Stimulated activated CD8-positive, alpha-beta memory T cell treated with anti-CD3 and anti-CD28 coated beads, Interleukin-2, amount 100 ng/mL, for 1 hour (primary cell): ENCODE results near the gene PPFIA1.
"Not testable (repeated sequence)": the region's sequence is repeated elsewhere in the genome, so short reads cannot be mapped to it uniquely, and the experiment has no call there.

Source experiments
- DNase-seq, 2 donors: peaks; one replicate each; pipeline ENCODE4 v3.0.0-alpha.2; 2020; ENCODE audit warnings: low read depth in 2 of 2

PPFIA1 gene

GRCh38 chr11:70394211-70394950, 123.9 kb downstream of the PPFIA1 start:
- DNase-seq = no peak

- no peak for DNase-seq
Measured at GRCh38 chr11:70397336-70397982, 127.0 kb downstream of the PPFIA1 start.

- DNase-seq = peak in 1 of 2 donors; percentile 41
Measured at GRCh38 chr11:70397983-70398833, 127.7 kb downstream of the PPFIA1 start, which contains the start of gene CTTN. Gene CTTN, plus strand, starts transcription at chr11:70398529. Its CDS starts 8,769 bp downstream, at chr11:70407298.

- DNase-seq = no peak
Measured at GRCh38 chr11:70398834-70399680, 128.6 kb downstream of the PPFIA1 start.

GRCh38 chr11:70399681-70400112, 129.2 kb downstream of the PPFIA1 start:
- no peak for DNase-seq

GRCh38 chr11:70400643-70401042, 130.2 kb downstream of the PPFIA1 start:
- DNase-seq = no peak

DNA sequence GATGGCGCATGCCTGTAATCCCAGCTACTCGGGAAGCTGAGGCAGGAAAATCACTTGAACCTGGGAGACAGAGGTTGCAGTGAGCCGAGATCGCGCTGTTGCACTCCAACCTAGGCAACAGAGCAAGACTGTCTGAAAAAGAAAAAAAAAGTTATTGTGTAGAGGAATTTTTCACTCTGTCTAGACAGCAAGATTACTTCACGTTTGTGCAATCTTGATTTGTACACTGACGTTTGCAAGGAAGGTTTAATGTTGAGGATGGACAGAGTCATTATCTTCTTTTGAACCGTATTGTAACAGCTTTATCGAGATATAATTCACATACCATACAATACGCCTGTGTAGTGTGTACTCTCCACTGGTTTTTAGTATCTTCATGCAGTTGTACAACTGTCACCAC, 131.5 kb downstream of the PPFIA1 start:
- DNase-seq = no peak

DNA sequence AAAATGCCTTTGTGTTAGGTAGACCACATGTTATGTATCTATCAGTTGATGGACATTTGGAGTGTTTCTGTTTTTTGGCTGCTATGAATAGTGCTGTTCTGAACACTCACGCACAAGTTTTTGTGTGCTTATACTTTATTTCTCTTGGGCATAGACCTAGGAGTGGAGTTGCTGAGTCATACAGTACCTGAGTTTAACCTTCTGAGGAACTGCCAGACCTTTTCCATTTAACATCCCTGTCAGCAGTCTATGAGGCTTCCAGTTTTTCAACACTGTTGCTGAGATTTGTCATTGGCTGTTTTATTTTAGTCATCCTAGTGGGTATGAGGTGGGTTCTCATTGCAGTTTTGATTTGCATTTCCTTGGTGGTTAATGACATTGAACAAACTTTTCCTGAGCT, 132.2 kb downstream of the PPFIA1 start:
- no peak for DNase-seq

GRCh38 chr11:70404244-70404643, 133.8 kb downstream of the PPFIA1 start:
- no peak for DNase-seq

GRCh38 chr11:70405679-70406395, 135.3 kb downstream of the PPFIA1 start:
- DNase-seq = no peak

DNA sequence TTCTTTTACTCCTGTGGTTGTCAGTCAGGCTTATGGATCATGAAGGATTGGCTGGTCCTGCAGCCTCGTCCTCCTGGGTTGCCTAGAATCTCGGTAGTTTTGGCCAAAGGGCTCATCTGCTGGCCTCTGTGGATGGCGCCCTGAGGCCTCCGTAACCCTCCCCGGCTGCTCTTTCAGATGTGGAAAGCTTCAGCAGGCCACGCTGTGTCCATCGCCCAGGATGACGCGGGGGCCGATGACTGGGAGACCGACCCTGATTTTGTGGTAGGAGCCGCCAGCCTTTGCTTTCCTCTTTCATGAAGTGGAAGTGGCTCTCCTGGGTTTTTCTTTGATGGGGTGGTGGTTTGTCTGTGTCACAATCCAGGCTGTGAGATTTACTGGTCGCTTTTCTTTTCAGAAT, 136.6 kb downstream of the PPFIA1 start:
- no peak for DNase-seq

DNA sequence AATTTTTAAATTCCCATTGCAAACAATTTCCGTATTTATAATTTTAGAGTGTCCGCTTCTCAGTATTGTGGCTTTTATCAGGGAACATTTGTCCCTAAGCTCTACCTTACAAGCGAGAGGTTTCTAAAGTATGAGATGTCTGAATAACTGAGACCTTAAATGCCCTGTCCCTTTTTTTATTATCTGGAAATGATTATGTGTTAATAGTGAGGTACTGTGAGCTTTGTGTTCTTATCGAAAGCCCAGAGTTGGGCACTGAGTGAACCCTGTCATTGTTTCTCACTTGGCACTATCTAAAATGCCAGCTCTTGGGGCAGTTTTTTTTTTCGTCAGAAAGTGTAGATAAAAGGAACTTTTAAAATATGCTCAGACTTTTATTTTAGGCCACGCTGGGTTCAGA, 137.3 kb downstream of the PPFIA1 start:
- DNase-seq = no peak

DNA sequence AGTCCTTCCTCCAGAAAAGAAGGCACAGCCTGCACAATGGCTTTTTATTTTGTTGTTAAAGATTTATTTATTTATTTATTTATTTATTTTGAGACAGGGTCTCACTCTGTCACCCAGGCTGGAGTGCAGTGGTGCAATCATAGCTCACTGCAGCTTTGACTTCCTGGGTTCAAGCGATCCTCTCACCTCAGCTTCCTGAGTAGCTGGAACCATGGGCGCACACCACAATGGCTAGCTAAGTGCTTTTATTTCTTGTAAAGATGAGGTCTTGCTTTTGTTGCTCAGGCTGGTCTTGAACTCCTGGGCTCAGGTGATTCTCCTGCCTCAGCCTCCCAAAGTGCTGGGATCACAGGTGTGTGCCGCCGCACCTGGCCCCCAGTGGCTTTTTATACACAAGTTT, 137.8 kb downstream of the PPFIA1 start:
- DNase-seq = not testable (repeated sequence)

DNA sequence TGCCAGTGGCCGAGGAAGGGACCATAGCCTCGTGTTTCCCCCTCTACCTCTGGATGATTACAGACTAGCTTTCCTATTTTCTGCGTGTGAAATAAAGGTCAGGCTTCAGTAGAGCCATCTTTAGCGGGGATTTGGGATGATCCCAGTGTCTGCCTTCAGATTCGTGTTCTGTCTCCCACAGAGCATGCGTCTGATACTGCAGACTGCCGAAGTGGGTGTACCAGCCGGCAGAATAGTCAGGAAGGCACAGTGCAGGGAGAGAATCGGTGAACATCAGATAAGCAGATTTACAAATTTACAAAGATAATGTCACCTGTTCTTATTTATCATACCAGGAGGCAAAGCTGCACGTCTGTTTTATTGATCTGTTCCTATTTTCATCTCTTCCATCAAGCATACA, 138.9 kb downstream of the PPFIA1 start:
- no peak for DNase-seq

DNA sequence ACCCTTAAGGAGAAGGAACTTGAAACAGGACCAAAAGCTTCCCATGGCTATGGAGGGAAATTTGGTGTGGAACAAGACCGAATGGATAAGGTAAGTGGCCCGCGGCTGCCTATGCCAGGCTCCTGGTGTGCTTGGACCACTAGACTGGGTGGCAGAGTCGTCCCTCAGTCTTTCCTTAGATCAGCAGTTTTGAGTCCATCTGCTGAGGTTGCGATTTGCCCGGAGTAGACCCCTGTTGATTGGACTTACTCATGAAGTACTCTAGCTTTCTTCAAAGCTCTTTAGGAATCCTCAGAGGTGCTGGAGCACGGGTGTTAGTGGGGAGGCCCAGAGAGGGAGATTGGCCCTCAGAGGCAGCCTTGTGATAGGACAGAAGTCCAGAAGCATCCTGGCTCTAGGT, 139.4 kb downstream of the PPFIA1 start:
- no peak for DNase-seq

GRCh38 chr11:70410276-70411205, 140.1 kb downstream of the PPFIA1 start:
- no peak for DNase-seq

DNA sequence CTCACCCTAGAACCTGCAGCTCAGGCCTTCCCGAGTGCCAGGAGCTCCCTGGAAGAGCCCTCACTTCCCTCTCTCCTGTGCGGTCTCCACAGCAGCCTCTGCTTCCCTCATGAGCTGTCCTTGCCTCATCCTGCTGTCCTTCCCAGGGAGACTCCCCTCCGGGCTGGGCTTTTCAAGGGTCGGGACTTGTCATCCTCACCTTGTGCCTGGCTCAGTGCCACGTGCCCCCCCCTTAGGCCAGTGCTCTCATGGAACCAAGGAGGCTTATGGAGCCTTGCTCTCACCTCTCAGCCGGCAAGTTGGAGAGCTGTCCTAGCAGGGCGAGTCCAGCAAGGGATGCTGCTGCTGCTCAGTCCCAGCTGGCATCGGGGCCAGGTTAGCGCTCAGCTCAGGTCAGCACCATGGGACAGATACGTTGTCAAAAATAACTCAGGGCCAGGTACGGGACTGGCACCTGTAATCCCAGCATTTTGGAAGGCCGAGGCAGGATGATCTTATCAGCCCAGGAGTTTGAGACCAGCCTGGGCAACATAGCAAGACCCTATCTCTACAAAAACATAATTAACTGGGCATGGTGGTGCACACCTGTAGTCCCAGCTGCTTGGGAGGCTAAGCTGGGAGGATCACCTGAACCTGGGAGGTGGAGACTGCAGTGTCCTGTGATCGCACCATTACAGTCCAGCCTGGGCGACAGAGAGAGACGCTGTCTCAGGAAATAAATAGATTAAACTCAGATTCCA, 141.4 kb downstream of the PPFIA1 start:
- no peak for DNase-seq

- DNase-seq = no peak
Measured at GRCh38 chr11:70413151-70413550, 142.7 kb downstream of the PPFIA1 start.
